HG03342 (cell line): Measurements from ENCODE around the gene PRR35.

Experiments
- ATAC-seq: cut with Tn5 transposase; IDR thresholded peaks from one replicate; pipeline ENCODE4 v1.9.1; 2021; ENCODE audit warnings: mild to moderate bottlenecking, moderate library complexity; ENCODE audit not compliant: unreplicated experiment

The PRR35 gene

GRCh38 chr16:546909-547770 lies 13.1 kb upstream of the PRR35 start:
- no peak for ATAC-seq

DNA sequence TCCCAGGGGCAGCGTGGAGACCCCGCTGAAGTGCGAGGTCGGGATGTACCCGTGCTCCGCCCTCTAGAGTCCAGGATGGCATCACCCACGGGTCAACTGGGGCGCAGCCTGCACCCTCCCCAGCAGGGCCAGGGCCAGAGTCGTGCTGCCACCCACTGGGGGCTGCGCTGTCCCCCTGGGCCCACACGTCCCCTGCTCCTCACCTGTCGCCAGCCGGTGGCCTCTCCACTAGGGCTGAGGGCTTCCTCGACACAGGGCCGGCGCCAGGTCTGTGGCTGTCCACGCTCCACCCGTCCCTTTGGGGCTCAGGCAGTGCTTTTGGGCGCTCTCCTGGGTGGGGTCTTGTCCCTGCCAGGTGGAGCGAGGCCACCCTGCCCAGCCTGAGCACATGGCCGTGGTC lies 11.6 kb upstream of the PRR35 start:
- ATAC-seq, result no peak

DNA sequence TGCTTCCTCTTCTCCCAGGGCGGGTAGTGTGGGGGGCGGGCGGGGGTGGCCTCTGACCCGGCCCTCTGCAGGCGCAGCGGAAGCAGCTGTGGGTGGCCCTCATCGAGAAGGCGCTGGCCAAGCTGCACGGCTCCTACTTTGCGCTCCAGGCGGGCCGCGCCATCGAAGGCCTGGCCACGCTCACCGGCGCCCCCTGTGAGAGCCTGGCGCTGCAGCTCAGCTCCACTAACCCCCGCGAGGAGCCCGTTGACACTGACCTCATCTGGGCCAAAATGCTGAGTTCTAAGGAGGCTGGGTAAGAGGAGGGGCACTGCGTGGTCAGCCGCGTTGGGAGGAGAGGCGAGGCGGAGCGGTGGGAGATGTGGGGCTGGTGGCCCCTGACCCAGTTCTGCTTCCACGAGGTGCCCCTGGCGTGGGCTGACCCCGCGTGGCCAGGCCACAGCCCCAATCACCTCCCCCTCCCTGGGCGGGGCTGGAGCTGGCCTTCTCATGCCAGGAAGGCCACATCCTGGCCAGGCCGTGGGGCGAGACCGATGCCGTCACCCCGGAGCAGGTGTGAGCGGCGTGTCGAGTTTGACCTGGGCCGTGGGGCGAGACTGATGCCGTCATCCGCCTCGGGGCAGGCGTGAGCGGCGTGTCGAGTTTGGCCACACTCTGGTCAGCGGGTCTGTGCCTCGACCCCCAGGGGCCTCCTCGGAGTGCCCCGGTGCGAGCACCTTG lies 10.5 kb upstream of the PRR35 start:
- no peak for ATAC-seq

DNA sequence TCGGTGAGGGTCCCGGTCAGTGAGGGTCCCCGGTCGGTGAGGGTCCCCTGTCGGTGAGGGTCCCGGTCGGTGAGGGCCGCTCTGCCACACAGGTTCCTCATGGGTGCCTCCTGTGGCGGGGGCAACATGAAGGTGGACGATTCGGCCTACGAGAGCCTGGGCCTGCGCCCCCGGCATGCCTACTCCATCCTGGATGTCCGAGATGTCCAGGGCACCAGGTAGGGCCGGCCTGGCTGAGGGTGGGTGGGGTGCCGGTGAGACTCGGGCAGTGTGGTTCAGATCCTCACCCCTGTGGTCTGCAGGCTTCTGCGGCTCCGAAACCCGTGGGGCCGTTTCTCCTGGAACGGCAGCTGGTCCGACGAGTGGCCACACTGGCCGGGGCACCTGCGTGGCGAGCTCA lies 9.0 kb upstream of the PRR35 start:
- ATAC-seq, result no peak

- ATAC-seq, result no peak
Measured at GRCh38 chr16:552171-552570, 8.0 kb upstream of the PRR35 start.

DNA sequence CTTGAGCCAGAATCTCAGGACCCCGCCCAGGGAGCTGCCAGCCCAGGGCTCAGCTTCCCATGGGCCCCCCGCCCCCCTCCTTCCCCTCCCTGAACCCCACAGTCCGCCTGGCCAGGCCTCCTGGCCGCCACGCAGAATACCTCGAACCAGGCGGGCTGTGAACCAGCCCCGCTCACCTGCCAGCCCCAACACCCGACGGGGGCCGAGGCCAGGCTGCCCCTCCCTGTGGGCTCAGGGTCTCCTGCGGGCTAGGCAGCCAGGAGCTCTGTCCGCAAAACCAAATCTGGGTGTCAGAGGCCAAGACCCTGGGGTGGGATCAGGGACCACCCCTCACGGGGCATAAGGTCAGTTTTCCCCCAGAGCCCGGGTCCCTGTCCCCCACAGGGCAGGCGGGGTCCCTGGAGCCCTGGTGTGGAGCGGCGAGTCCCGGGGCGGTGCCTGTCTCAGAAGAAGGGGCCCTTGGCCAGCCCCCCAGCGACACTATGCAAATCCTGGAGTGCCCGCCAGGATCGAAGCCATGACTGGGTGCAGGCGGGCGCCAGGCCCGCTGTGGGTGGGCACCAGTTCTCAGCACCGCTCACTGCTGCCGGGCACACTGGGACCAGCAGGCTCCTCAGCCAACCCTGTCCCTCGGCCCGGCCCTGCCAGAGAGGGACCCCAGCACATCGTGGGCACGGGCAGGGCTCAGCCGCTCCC lies 6.4 kb upstream of the PRR35 start:
- no peak for ATAC-seq

GRCh38 chr16:554297-554621 lies 5.9 kb upstream of the PRR35 start:
- ATAC-seq, result no peak

GRCh38 chr16:554640-555365 lies 5.4 kb upstream of the PRR35 start:
- no peak for ATAC-seq

- no peak for ATAC-seq
Measured at GRCh38 chr16:555528-556473, 4.4 kb upstream of the PRR35 start.

DNA sequence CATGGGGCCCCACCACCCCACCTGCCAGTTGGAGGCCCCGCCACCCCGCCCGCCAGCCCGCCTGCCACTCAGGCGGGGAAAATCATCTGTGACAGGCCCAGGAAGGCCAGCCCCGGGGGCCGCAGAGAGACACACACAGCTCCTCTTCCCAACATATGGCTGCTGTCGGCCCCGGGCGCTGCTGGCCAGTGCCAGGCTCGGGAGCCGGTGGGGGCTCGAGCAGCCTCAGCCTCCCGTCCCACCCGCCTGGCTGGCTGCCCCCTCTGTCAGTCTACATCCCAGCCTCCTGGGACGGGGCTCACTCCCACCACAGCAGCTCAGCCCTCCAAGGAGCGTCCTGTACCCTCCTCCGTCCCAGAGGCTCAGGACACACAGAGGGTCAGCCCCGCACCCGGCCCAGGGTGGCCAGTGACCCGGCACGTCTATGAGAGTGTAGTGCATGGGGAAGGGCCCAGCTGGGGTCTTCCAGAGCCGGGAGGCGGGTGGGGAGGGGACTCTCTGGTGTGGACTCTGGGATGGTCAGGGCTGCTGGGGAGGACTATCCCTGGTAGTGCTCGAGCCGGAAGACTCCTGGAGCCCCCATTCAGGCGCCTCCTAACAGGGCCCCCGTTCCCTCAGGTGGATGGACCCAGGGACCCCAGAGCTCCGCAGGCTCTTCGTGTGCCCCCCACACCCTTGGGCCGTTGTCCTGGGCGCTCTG lies 3.6 kb upstream of the PRR35 start:
- ATAC-seq, result no peak

- ATAC-seq, result no peak
Measured at GRCh38 chr16:557463-558297, 2.5 kb upstream of the PRR35 start.

DNA sequence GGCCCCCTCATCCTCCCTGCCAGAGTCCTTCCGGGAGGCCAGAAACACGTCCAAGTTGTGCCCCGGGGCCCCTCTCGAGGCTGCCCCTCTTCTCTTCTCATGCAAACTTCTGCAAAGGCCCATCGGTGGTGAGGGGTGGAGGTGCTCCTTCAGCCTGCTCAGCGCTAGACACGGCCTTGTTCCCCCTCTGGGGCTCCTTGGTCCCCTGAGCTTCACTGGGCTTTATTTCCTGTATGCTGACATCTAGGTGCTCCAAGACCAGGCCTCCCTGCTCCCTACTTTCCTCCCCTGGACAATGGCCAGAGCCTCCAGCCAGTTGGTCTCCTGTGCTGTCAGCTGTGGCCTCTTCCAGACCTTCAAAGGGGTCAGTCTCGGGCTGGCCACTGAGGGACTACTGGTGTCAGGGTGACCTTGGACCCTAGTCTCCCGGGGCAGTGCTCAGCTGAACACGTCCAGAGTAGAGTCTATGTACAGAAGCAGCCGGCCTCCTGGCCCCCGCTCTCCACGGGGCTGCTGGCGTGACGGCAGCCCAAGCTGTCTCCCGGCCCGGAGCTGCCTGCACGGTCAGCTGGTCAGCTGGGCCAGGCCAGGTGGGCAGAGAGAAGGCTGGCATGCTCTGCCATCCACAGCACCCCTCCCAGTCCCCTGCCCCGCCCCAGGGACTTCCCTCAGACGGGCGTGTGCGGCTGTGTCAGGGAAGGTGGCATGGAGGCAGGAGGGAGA lies 1.7 kb upstream of the PRR35 start:
- no peak for ATAC-seq

DNA sequence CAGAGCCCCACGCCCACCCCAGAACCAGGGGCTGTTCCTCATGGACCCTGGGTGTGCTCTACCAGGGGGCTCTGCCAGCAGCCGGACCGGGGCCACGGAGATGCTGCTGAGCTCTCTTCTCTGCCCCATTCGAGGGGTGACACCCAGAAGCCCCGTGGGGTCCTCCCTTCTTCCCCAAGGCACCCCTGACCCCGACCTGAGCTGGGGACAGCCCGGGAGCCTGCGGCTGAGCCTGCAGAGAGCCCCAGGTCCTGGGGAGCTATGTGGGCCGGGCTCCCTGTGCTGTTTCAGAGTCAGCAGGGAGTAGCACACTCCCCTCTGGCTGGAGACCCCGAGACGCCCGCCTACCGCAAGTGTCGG lies 1.2 kb upstream of the PRR35 start:
- ATAC-seq, result no peak

DNA sequence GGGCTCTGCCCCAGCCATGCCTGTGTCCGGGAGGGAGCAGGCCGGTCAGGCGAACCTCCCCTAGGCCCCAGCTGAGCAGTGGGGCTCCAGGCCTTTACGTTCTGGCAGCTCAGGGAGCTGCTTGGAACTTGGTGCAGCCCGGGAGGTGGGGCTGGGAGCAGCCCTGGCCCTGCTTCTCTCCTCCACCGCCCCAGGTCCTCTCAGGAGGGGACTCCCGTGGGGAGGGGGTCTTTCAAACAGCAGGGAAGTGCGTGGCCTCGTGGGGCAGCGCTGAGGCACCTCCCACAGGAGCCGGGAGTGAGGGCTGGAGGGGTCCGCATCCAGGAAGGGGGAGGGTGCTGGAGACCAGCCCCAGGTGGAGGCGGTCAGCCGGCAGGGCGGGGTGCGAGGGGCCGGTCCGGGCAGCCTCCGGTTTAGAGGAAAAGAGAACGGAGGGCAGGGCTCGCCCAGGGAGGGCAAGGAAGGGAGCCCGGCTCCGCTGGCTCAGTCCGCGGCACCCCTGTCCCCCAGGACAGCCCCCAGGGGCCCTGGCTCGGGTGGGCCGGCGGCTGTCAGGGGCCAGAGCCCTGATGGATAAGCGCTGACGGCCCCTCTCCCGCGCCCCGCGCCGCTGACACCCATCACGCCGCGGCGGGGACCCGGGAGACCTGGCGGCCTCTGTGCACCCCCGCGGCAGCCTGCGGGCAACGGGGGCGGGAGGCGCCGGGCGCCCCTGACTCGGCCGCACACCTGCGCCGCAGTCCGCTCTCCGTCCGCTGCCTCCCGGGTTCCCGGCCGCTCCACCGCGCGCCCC lies 587 bp upstream of the PRR35 start:
- ATAC-seq, result no peak

GRCh38 chr16:560701-561412 lies 663 bp downstream of the PRR35 start:
- no peak for ATAC-seq

- ATAC-seq, result no peak
Measured at GRCh38 chr16:561413-561794, 1.2 kb downstream of the PRR35 start.
